ENCODE measurements around the gene AGBL4. TPM values are rescaled to one million over a fixed set of nuclear protein-coding genes. Genes with fewer than 3 reads are reported as not detected.
A peak's percentile ranks its signal among the peaks of the same experiment; 100 is the strongest.

Gene AGBL4
- total RNA-seq, 1 experiment from 2014 or later, result 0.35 TPM

DNA sequence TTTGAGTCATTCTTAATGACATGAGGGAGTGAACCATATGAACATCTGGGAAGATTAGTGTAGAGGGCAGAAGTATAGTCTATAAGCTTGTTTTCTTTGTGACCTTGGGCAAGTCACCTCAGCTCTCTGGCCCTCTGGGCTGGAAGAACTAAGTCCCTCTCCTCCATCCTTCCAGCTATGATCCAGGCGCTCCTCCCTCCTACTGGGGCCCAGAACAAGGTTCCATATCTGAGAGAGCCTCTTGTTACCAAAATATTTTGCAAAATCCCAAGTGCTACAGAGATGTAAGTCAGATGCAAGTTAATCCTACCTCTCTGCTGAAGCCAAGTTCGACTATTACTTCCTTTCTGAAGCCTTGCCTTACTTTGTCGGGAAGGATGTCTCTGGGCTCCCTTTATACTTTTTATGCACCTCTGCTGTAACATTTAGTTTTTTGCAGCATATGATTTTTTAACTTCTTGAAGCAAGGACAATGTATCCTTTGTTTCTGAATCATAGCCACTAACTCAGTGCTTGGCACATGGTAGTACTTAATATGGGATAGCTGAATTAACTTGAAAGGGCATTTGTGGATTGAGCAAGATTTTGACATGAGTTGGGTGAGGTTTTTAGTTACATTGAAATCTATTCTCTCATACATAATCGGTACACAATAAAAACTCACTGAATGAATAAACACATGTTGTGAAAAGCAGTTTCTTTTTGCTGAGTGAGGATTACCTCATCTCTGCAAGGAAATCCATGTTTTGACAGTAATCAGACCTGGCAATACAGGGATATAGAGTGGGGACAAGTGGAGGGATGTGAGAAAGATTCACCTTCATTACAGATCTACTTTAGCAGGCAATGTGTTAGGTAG lies 1192.4 kb downstream of the AGBL4 start:
- no peak for DNase-seq (ENCODE audit: low spot score)

DNA sequence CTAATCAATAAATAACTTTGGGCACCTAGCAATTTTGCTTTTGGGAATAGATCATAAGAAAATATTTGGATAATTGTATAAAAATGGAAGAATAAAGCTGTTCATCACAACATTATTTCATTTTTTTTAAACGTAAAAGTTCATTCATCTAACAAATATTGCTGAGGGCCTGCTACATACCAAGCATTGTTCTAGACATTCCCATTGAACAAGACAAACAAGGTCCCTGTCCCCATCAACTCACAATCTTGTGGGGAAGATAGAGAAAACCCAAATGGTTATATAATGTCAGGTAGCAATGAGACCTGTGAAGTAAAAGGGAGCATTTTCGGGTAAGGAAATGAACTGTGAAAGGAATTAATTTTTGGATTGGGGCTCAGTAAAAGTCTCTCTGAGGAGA lies 1193.0 kb downstream of the AGBL4 start:
- no peak for DNase-seq (ENCODE audit: low spot score)

DNA sequence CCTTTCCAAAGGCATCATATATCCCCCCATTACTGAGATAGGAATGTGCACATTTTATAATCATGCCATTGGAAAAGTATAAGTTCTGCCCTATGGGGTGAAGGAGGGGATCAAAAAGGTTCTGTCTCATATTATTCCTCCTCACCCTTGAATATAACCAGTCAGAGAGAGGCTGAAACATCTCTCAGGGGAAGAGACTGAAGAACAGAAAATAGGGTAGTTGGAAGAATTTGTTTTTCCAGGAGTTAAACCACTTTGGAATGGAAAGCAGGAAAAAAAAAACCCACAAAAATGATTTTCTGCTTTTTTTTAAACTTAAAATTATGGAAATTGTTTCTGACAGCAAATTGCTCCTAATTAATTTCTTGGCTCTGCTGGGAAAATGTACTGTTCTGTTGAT lies 1194.3 kb downstream of the AGBL4 start:
- DNase-seq (ENCODE audit: low spot score), result no peak

DNA sequence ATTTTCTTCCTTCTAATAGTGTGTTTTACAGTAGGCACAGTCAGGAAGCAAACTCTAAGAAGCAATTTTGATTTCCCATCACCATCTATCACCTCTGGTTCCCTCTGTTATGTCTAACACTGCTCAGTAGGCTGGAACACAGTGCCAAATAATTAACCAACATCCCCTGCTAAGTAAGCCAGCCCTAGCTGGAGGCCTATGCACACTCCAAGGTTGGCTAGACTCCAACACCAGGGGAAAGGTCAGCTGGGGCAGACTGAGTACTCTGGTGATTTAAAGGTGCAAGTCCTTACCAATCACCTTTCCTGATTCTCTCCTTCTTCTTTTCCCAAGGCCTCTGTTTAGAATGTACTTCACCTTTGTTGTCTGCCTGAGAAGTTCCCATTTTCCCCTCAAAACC lies 1200.6 kb downstream of the AGBL4 start:
- no peak for DNase-seq (ENCODE audit: low spot score)

DNA sequence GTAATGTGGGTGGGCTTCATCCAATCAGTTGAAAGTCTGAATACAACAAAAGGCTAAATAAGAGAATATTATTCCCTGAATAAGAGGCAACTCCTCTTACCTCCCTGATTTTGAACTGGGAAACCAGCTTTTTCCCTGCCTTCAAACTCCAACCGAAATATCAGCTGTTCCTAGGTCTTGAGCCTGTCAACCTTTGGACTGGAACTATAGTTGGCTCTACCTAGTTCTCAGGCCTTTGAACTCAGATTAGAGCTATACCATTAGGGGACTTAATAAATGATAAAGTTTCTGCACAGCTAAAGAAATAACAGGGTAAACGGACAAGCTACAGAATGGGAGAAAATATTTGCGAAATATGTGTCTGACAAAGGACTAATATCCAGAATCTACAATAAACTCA lies 1203.3 kb downstream of the AGBL4 start:
- DNase-seq (ENCODE audit: low spot score), result no peak

DNA sequence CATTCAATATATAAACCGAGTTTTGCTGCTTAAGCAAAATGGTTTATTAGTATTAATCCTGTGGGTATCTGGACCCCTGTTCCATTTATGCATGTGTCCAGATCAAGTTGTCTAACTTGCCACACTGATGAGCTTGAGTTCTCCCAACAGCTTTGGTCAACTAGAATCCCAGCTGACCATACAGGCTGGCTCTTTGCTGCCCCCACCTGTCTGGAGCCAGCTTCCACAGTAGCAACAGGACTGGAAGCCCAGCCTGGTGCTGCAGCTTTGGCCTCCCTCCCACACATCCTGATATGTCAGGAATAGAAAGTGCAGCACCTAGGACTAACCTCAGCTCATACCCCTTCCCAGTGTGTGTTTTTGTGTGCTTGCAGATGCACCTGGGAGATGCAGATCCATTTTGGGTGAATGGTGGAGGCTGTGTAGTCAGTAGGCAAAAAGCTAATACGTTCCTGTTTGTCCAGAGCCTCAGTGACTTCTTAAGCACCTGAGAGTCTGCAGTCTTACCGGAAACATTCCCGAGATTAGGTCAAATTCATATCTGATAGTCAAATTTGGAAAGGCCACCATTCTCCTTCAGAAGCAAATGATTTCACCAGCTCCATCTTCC lies 1206.1 kb downstream of the AGBL4 start:
- DNase-seq (ENCODE audit: low spot score), result peak; percentile 27

DNA sequence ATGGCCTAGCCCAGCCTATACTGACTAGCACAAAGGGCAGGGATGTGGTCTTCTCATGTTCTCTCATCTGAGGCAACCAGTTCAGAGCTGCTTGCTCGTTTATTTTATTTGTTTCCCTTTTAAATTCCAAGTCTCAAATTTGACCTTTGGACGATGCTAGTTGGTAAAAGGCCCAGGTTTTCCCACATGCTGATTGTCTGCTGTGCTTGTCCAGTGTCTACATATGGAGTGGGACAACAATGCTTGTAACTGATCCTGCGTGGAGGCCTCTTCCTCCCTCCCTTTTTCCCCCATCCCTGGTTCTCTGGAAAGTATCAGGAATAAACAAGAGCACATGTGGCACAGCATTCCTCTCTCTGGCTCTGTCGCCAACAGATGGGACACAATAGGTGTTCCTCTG lies 1213.0 kb downstream of the AGBL4 start:
- DNase-seq (ENCODE audit: low spot score), result no peak

DNA sequence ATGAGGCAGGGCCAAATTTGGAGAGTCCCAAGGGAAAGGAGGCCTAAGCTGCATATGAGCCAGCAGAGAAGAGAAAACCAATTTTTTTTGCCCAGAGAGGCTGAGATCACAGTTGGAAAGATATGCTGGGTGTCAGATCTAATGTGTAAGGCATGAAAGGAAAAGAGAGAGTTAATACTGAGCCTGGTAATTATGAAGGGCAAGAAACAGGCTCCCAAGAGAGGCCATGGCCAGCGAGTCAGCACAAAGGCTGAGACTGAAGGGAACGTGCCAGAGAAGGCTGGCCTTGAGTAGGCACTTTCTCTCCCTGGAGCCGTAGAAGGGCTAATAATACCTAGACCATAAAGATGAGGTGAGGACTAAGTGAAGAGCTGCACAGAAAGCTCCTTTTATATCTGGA lies 1215.3 kb downstream of the AGBL4 start:
- DNase-seq (ENCODE audit: low spot score), result no peak

DNA sequence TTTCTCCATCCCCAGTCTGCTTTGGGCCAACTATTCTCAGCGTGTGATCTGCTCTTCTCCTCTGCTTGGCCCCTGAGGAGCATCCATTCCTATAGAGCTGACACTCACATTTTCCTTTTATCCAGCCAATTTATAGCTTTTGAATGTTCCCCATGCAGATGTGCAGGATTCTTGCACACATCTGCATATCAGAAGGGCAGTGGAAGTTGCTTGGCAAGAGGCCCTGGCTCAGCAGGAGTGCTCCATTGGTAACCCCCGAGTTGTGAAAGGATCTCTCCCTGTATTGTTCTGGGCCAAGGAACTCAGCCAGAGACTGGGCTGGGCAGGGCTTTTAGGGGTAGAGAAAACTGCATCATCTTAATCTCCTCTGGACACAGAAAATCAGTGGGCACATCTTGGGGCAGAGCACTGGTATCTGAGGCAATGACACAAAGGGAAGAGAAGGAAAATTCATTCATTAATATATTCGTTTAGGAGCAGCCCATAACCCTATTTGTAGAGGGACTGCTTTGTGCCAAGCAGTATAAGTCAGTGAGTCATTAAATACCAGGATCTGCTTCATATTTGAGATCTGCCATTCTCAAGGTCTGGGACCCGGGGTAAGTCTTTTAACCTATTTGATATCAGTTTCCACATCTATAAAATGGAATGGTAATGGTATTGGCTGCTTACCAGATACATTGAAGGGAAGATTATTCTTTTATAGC lies 1216.0 kb downstream of the AGBL4 start:
- DNase-seq (ENCODE audit: low spot score), result no peak

DNA sequence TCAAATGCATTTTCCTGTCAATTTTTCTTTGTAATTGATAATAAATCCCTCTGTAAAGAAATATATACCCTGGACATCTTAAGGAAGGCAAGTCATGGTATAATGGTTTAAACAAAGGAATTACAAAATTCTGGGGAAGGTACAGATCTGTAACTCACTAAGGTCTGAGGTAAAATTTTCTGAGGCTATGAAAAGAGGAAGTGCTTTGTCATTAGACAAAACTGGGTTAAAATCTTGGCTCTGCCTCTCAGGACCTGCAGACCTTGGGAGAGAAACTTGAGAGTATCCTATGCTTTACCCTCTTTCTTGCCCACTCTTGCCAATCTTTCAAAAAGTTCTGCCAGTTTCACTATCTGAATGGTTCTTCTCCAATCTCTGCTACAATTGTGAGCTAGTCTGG lies 1220.3 kb downstream of the AGBL4 start:
- no peak for DNase-seq (ENCODE audit: low spot score)

DNA sequence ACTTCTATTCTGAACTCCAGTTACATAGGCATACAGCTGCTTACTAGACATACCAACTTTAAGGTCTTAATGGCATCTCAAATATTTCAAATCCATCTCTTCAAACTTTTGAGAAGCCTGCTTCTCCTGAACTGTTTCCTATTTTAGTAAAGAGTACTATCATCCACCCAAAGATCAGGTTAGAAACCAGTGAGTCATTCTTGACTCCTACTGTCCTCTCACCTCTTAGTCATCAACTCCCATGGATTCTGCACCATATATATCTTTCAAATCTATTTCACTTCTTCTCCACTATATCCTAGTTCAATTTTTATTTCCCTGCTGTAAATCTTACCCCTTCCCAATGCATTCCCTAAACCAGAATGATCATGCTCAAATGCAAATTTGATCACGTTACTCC lies 1228.9 kb downstream of the AGBL4 start:
- DNase-seq (ENCODE audit: low spot score), result no peak

DNA sequence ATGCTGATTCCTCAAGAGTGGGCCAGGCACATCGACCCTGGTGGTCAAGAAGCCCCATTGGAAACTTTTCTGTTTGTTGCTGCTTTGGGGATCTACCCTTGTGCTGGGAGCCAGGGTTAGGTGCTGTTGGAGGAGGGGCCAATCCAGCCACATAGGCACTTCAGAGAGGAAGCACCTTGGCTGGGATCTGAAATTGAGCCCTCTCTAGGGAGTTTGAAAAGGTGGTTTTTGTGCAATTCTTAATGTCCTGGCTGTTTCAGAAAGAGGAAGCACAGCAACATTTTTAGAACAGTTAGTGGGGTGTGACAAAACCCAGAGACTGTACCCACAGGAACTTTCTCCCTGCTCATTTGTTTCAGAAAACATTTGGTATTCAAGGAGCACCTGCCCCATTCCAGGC lies 1229.9 kb downstream of the AGBL4 start:
- DNase-seq (ENCODE audit: low spot score), result no peak

DNA sequence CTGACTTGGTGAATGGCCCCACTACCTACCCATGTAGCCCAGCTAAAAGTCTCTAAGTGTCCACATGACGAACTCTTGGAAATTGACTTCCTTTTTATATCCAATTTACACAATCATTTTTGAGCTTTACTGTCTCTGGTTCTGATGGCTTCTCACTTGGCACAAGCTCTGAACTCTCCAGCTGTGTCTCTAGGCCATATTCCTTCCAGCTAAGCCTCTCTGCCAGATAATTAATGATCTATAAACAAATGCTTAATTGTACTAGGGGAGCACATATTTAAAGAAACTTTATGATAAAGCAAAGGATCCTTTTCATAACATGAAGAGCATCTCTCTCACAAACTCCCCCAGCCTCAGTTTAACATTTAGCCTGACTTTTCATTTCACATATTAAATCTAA lies 1230.8 kb downstream of the AGBL4 start:
- no peak for DNase-seq (ENCODE audit: low spot score)

DNA sequence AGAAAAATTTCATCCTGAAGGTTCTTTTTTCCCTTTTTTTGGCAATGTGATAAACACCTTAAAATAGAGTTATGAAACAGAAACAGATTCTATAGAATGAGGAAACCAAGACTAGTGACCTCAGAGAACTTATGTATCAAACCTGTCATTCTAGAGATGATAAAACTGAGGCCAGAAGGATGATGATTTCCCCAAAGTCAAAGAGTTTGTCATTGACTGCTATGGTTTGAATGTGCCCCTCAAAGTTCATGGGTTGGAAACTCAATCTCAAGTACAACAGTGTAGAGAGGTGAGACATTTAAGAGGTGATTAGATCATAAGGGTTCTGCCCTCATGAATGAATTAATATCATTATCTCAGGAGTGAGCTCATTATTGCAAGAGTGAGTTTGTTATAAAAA lies 1233.4 kb downstream of the AGBL4 start:
- no peak for DNase-seq (ENCODE audit: low spot score)

DNA sequence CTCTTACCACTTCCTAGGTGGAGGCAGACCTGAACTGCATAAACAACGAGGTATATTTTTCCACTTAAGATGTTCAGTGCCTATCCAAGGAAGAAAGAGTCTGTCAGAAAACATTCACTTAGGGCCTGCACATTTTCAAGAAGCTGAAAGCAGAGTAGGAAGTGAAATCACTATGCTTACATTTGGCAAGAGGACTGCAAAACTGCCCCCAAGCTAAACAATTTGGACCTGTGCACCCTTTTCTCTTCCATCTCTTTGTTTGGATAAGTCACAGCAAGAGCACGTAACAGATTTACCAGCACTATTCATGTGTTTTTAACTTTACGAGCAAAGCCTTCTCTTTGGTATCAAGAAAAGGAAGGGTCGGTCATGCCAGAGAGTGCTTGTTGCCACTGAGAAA lies 1233.9 kb downstream of the AGBL4 start:
- DNase-seq (ENCODE audit: low spot score), result no peak

DNA sequence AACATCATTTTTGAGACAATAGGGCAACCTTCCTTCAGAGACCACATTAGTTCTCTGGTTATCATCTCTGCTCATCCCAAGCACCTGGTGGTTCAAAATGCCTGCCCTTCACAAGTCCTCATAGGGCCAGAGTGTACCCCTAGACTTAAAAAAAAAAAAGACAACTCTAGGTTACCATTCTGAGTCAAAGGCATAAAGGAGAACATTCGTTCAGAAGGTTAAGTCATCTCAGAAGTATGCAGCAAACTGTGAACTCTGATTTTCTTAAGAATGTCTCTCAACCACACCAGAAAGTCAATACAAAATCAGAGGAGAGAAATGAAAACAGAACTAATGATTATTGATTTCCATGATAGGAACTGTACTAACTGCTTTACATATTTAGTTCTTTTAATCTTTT lies 1237.9 kb downstream of the AGBL4 start:
- DNase-seq (ENCODE audit: low spot score), result no peak

DNA sequence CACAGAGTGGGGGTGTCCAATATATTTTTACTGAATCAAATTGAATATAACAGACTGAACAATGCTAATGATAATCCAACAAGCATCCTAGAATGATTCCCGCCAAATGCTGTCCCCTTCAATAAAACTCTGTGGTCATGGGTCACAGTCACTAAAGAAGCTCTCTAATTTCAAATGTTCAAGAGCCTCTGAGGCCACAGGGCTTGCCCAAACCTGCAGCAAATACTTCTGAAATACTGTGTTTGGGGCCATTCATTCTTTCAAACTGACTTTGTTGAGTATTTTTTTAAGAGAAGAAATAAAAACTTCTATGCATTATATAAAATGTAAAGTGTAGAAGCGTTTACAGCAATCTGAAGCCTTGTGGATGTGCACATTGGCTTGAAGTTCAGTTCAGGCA lies 1239.5 kb downstream of the AGBL4 start:
- no peak for DNase-seq (ENCODE audit: low spot score)

DNA sequence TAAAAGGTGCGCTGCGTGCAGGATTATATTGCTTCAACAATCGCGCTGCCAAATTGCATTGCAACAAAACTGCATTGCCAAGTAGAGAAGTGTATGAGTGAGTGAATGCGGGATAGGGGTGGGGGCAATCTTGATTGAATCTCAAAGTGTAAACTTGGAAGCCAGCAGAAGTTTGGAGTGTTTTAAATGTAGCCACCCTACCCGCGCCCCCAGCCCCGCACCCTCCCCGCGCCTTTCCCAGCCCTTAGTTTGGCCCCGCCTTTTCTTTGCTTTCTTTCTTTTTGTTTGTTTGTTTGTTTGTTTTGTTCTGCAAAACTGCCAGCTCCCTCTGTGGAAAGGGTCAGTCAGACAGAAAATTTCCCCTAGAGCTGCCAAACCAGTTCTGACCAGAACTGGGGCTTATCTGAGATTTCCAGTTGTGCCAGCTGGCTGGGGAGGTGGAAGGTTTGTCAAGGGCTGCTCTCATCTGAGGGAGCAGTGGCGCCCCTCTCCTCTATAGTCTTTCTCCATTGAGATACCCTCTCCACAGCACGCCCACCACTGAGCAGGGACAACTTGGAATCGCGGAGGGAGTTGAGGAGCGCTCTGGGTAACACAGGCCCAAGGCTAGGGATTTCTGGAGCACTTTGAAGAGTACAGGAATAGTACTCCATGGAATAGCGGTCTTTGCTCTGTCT lies 1246.4 kb downstream of the AGBL4 start:
- no peak for DNase-seq (ENCODE audit: low spot score)

DNA sequence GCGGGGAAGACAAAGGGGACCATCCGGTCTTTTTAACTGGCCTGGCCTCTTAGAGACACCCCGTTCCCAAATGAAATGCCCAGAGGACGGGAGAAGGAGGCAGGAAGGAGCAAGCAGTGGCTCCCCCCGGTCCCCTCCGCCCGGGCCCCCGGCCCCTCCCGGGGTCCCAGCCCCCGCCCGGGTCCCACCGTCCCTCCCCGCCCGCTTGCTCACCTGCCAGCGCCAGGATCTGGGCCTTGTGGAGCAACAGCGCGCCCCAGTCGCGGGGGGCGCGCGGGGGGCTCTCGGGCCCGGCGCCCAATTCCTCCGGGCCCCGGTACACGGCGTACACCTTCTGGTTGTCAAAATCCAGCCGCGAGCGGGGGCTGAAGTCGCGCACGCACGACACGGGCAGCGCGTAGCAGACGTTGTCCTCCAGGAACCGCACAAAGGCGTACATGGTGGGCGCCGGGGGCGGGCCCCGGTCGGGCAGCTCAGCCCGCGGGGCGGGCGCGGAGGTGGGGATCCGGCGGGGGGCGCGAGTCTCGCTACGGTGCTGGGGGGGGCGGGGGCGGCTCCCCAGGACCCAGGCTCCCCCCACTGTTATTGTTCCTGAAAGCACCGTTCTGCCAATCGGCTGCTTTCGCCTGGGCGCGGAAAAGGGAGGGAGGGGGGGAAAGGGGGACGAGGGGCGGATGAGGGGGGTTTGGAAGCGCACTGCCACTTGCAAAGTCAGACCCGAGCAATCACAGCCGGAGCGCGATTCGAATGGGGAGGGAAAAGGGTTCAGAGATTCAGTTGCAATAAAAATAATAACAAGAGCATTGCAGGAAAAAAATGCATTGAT lies 1247.1 kb downstream of the AGBL4 start, which contains the start of gene BEND5:
BEND5 (minus strand) TSS at position 499 of the 826 bp plus-strand sequence; CDS start at position 439, 60 bp downstream.
- peak; percentile 14 for DNase-seq (ENCODE audit: low spot score)

DNA sequence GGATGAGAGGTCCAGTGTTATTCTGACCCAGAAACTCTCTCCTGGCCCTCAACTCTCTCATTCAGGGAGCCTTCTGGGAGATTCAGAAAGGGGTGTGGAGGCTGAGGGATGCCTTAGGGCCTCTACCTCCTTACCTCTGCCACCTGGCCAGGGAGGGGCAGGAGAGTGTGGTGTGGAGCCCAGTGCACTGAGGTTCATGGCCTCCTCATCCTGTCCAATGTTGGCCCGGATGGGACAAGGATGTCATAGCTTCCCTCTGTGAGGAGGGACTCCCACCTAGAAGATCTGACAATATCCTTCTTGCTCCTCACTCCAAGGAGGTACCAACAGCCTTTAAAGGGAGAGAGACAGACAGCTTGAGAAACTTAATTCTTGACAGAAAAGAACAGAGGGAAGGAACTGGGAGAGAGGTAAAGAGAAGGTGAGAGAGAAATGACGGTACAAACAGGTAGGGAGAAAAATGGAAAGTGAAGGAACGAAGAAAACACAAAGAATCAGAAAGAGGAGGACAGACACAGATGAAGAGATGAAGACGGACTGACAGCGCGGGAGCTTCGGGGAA lies 1247.8 kb downstream of the AGBL4 start:
- no peak for DNase-seq (ENCODE audit: low spot score)

DNA sequence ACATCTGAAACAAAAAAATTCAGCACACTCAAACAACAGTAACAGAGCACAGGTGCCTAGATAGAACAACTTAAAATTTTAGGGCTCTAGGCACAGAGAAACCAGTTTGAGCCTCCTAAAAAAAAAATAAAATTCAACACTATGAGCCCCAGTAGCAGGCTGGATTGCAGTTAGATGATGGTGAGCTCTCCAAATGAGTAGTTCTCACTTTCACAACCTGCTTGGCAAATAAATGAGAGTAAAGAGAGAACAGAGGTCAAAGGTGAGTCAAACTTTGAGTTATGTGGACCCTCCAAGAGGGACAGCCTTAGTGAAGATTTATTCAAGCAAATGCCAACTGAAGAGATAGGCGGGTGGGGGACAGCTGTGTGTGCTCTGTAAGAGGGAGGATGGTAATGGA lies 1250.6 kb downstream of the AGBL4 start:
- no peak for DNase-seq (ENCODE audit: low spot score)

Measured in H4 (cell line).